Measurements from ENCODE around the gene CYP11A1.
"Not testable (repeated sequence)": the region's sequence is repeated elsewhere in the genome, so short reads cannot be mapped to it uniquely, and the experiment has no call there.

CYP11A1 gene

DNA sequence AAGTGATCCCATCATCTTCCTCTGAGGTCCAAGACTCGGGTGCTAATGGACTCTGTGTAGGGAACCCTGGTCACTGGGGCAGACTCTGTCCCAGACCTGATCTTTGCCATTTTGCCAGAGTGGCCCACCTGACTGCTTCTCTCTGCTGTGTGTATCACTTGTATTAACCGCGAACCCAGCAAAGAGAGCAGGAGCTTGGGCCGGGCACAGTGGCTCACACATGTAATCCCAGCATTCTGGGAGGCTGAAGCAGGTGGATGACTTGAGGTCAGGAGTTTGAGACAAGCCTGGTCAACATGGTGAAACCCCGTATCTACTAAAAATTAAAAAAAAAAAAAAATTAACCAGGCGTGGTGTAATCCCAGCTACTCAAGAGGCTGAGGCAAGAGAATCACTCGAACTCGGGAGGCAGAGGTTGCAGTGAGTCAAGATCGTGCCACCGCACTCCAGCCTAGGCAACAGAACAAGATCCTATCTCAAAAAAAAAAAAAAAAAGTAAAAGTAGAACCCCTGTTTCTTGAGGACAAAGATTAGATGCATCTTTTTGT lies 32.9 kb upstream of the CYP11A1 start:
- DNase-seq = no peak

GRCh38 chr15:74399511-74400312 lies 32.3 kb upstream of the CYP11A1 start:
- DNase-seq = no peak

DNA sequence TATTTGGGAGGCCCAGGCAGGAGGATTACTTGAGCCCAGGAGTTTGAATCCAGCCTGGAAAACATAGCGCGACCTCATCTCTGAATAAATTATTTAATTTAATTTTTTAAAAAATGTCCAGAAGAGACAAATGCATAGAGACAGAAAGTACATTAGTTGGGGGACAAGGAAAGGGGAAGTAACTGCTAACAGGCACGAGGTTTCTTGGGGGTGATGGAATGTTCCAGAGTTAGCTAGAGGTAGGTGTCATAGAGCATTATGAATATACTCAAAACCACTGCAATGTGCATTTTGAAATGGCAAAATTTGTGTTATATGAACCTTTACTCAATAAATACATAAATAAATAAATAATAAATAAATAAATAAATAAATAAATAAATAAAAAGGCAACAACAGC lies 31.7 kb upstream of the CYP11A1 start:
- DNase-seq = no peak

- no peak for DNase-seq
These were observed 30.7 kb upstream of the CYP11A1 start for GRCh38 chr15:74398183-74398582.

DNA sequence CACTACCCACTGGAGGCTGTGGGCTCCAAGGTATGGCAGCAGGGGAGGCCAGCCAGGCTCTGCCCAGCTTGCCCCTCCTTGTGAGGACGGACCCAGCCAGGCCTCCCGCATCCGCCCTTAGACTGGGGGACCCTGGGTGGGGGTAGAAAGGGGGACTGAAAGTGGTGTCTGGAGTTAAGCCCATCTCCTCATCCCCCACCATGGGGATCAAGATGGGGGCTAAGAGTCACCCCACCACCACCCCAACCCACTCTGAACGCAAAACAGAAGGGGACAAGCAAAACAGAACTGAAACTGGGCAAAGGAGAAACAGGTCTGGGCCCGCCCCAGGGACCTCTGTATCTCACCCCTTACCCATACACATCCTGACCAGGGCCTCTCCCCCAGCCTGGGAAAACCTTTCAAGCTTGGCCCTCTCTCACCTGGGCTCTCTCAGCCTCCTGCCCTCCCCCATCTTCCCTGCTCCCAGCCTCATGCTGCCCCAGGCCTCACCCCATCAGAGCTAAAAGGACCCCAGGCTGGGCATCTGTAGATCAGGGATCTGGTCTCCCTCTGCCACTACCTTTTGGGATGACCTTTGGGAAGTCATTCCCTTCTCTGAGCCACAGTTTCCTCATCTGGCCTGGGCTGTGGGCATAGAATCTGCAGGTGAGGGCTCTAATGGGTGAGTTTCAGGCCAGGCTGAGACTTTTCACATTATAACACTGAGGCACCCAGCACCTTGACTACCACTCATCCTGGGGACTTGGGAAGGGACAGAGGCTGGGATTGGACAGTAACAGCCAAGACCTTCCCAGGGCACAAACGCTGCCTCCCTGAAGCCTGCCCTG lies 30.0 kb upstream of the CYP11A1 start:
- no peak for DNase-seq

DNA sequence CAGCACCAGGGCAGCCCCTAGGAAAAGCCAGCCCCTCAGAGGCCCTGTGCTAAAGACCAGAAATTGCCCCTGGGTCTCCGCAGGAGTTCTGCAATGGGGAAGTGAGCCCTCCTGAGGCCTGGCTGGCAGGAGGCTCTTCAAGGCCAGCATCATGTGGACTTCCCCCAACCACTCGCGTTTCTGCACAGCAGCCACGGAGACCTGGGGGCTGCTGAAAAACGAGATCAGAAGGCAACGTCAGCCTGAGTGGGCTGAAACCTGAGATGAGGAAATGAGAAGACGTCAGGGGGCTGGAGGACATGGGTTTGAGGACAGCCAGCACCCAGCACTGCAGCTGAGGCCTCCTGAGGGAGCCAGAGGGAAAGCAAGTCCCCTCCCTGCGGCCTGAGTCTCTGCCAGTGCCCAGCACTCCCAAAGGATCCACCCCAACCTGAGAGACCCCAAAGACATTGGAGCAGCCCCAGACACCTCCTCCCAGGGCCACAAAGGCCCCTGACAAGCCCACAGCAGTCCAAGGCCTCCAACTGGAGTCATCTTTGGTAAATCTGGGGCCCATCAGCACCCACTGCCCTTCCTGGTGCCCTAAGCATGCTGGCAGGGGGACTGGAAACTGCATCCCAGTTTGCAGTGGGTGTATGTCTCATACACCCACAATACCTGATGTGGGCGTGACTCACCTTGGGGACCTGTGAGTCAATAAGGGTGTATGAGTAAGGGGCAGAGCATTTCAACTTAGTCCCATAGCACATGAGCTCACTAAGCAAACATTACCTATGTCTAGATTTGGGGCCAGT lies 29.2 kb upstream of the CYP11A1 start:
- DNase-seq = no peak

- no peak for DNase-seq
These were observed 28.6 kb upstream of the CYP11A1 start for GRCh38 chr15:74396146-74396438.

- no peak for DNase-seq
These were observed 28.1 kb upstream of the CYP11A1 start for GRCh38 chr15:74395319-74396145.

DNA sequence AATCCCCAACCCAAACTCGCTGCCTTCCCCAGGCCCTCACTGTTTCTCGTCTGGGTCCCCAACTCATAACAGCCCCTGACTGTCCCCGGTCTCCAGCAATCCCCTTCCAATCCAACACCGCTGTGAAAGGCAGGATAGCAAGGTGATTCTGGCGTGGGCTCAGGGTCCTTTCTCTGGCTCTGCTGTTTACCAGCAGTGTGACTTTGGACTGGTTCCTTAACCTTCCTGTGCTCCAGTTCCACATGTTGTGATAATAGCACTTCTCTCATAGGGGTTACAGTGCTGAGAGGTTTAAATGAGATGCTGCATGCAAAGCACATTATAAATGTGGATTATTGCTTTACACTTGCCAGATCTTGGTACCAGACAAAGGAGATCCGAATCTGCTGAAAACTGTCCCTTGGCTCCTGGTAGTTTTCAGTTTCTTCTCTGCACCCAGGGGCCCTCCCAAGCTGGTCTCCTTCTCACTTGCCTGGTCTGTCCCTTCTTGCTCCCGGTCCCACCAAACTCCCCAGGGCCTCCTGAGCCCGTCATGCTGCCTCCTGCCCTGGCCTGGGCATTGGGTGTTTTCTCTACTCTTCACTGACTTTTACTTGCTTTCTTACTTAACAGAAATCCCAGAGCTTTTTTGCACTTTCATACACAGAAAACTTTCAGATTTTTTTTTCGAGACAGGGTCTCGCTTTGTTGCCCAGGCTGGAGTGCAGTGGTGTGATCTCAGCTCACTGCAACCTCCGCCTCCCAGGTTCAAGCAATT lies 26.8 kb upstream of the CYP11A1 start:
- DNase-seq = no peak

- no peak for DNase-seq
These were observed 26.0 kb upstream of the CYP11A1 start for GRCh38 chr15:74393423-74393822.

- no peak for DNase-seq
These were observed 25.5 kb upstream of the CYP11A1 start for GRCh38 chr15:74392902-74393301.

GRCh38 chr15:74392451-74392830 lies 25.0 kb upstream of the CYP11A1 start:
- no peak for DNase-seq

DNA sequence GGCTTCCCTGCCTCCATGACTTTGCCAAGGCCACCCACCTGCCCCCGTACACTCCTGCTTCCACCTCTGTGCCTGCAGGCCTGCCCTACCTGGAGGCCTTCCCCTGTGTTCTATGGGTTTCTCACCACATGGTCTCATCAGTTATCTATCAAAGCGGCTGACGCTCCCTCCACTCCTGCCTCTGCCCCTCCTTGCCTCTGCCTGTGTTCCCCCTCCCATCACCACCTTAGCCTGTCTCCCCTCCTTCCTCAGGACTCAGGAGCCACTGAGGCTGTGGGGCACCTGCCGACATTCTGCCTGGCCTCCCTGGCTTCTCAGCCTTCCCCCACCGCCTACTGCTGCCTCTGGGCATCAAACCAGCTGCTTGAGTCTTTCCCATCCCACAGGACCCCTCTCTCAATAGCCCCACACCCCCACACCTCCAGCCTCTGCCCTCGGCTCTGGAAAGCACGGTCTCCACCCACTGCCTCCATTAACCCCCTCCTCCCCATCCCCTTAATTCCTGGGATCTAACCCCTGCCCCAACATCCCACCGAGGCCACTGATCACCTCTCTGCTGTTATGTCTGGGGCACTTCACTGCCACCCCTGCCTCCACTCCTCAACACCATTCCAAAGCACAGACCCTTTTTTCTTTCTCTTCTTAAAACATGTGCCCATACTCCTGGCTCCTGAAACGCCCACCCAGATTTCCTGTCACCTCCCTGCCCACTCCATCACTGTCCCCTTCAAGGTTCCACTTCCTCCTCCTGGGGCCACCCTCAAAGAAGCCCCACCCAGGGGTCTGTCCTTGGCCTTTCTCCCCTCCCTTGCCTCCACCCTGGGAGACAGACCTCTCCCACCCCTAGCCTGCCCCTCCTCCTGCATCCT lies 24.4 kb upstream of the CYP11A1 start:
- DNase-seq = no peak

- DNase-seq = no peak
These were observed 23.3 kb upstream of the CYP11A1 start for GRCh38 chr15:74390647-74391288.

DNA sequence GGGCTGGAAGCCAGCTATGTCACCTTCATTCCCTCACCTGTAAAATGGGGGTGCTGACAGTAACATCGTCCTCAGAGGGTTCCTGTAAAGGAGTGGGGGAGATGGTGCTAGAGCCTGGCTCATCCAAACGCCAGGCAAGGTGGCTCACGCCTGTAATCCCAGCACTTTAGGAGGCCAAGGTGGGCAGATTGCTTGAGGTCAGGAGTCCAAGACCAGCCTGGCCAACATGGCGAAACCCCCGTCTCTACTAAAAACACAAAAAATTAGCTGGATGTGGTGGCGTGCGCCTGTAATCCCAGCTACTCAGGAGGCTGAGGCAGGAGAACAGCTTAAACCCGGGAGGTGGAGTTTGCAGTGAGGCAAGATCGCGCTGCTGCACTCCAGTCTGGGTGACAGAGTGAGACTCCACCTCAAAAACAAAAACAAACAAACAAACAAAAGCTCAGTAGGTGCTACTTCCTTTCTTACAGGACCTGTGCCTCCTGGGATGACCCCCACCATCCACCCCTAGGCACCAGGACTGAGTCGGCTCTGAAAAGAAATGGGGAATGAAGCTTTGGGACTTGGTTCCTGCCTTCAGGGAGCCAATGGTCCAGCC lies 22.7 kb upstream of the CYP11A1 start:
- not testable (repeated sequence) for DNase-seq

GRCh38 chr15:74389241-74390048 lies 22.0 kb upstream of the CYP11A1 start:
- DNase-seq = no peak

DNA sequence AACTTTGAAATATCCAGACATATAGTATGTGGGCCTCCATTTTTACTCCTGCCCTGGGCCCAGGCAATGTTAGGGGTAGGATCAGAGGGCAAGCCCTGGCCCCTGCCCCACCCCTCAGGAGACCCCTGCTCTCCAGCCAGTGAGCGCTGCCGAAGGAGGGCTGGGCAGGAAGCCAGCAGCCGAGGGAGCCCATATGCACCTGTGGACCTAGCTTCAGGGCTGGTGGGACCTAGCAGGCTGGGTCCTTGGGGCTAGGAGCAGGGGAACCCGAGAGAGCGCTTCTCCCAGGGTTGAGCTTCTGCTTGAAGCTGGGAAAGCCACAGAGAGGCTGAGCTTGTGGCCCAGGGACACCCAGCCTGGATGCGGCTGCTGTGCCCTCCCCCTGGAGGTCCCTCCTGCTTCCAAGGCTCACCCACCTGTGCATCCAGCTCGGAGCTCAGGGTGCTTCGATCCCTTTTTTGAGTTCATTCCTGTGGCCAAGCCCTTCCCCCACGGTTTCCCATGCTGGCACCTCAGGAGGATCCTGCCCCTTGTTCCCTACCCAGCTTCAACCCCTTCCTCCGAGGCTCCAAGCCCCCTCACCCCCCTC lies 21.0 kb upstream of the CYP11A1 start:
- no peak for DNase-seq

DNA sequence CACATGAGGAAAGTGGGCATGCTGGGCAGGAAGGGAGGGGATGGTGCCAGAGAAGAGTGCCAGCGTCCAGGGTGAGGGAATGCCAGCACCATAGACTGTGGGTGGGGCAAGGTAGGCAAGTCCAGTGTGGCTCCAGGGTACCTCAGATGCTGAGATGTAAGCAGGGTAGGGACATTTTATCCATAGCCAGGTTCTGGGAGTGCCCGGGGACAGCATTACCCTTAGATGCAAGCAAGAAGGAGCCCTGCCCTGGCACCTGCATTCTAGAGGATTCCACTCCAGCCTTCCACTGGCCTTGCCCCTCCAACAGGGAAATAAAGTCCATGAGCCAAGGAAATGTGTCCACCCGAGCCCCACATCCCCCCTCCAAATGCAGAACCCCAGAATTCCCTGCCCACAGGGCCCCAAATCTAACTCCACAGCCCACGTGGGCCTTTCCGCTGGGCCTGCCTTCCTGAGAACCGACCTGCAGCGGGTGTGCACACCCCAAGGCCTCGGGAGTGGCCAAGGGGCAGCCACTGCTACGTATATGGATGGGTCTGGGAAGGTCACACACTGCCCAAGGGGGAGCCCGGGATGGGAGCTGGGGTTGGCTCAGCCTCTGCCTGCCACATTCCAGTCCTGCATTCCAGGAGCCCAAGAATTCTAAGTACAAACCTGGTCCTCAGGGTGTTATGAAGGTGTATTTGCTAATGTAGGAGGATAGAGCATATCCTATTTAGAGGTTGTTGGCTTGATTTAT lies 20.3 kb upstream of the CYP11A1 start:
- DNase-seq = no peak
